Left renal pelvis (tissue), 4 donors: Measurements from ENCODE around the gene TST. TPM values are rescaled to one million over a fixed set of nuclear protein-coding genes. Genes with fewer than 3 reads are reported as not detected.

Experiments
- DNase-seq, 4 donors: peaks; one replicate each; pipeline ENCODE4 v3.0.0-alpha.2; 2013; ENCODE audit warnings: low read depth in 4 of 4, low spot score in 3 of 4
- polyA plus RNA-seq, 4 donors: library from polyadenylated mRNA; unstranded; fragments of 120-200 nt; gene quantifications; one replicate each; pipeline ENCODE4 v1.2.1, GENCODE V29; 2013; ENCODE audit not compliant: insufficient read length in 4 of 4

The TST gene
- polyA plus RNA-seq, 4 donors = 13.0 to 64.4 (median 37.9) TPM

DNA sequence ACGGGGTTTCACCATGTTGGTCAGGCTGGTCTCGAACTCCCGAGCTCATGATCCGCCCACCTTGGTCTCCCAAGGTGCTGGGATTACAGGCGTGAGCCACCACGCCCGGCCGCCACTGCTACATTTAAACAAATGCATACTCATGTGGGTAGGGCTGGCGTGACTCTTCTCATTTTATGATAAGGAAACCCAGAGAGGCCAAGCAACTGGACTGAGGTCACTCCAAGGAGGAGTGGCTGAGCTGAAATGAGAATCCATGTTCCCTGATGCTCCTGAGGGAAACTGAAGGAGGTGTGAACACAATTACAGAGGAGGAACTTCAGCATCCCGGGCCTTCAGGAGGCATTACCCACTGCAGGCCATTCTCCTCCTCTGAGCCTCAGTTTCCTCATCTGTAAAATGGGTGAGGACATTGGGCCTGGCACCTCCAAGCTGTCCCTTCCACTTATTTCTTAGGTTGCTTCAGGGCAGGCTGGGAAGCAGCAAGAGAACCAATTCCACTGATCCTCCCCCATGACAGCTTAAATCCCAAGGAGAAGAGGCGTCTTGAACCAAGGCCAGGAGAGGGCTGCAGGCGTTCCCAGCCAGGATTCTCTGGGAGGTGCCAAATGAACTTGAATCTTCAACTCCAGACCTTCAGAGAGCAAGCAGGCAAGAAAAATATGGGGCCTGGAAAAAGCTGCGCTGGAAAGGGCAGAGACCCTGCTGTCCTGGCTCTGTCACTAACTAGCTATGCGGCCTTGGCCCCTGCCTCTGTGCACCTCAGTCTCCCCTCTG is 2.9 kb downstream of the TST start:
- DNase-seq = no peak

- no peak for DNase-seq
Measured at GRCh38 chr22:37015587-37015878, 3.7 kb downstream of the TST start.

- DNase-seq = no peak
Measured at GRCh38 chr22:37014835-37015586, 4.2 kb downstream of the TST start.

DNA sequence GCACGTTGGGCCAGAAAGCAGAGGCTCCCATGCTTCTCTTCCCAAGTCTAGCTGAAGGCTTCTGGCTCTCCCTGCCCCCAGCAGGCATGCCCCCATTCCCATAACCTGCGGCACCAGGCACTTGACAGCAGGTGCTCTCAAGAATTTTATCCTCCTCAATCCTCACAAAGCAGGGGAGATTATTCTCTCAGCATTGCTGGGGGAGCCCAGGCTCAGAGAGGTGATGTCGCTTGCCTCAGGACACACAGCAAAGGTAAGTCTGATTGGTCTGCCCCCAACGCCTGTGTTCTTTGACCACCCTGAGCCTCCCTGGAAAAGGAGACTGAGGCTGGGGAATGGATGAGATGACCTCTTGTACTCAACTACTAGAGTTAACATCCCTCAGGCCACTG is 4.8 kb downstream of the TST start:
- DNase-seq = no peak

DNA sequence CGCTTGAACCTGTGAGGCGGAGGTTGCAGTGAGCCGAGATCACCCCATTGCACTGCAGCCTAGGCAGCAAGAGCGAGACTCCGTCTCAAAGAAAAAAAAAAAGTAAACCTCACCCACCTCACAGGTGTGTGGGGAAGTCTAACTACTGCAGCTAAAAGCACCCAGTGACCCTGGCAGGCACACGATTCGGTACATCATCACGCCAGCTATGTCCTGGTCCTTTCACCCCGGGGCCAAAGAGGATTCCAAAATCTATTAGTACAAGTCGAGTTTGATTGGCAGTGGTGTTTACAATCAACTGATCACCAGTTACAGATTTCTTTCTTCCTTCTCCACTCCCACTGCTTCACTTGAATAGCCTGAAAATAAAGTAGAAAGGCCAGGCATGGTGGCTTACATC is 6.3 kb downstream of the TST start:
- no peak for DNase-seq

DNA sequence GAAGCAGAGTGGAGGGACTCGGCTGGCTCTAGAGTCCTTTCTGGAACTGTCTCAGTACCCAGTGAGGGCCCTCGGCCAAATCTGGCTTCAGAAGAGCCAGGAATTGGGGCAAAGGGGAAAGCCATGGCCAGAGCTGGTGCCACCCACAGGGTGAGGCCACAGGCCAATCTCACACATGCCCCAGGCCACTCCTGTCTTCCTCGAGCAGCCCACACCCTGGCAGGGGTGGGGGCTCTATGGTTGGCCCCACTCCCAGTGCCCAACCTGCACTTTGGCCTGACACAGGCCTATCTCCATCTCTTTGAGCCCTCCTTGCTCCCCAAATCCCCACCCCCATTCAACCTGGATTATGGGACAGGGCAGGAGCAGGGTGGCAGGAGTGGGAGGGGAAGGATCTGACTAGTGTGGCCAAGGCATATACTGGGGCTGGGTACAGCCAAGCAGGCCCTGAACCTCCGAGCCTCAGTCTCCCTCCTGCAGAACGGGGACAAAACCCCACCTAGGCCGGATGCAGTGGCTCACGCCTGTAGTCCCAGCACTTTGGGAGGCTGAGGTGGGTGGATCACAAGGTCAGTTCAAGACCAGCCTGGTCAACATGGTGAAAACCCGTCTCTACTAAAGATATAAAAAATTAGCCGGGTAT is 6.9 kb downstream of the TST start:
- DNase-seq = no peak

GRCh38 chr22:37011472-37011871 is 7.8 kb downstream of the TST start:
- no peak for DNase-seq

- no peak for DNase-seq
Measured at GRCh38 chr22:37010976-37011375, 8.3 kb downstream of the TST start.

DNA sequence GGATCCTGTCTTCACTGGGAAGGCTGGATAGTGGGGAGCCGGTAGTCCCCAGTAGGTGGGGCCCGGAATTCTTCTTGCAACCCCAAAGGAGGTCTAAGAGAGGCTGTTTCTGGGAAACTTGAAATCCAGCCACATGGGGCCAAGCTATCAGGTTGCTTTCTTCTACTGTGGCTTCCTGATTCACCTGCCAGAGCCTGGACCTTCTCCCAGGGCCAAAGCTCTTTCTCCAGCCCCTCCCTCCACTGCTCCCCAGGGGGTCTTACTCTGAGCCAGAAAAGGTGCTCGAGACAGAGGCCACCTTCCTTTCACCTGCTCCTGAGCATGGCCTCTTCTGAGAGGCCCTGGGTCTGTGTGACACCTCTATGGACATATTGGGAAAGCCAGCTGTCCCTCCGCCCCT is 9.1 kb downstream of the TST start:
- DNase-seq = no peak

GRCh38 chr22:37009490-37009889 is 9.8 kb downstream of the TST start:
- DNase-seq = no peak

GRCh38 chr22:37008365-37008764 is 10.9 kb downstream of the TST start:
- DNase-seq = no peak

DNA sequence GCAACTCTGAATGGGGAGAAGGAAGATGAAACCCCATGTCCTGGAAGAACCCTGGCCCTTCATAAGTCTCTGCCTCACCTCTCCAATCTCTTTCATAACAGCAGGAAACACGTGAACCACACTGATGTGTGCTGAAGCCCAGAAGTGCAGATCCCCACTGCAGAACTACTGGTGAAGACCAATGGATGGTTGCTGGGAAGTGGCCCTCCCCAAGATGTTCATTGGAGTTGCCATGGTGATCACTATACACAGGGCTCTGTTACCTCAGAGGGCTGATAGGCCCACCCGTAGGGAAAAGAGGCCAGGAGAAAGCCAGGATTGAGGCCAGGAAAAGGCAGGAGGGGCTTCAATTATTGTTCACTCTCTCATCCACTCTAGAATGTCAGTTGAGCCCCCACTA is 11.6 kb downstream of the TST start:
- no peak for DNase-seq

- no peak for DNase-seq
Measured at GRCh38 chr22:37002633-37003032, 16.6 kb downstream of the TST start.

- no peak for DNase-seq
Measured at GRCh38 chr22:37001826-37002225, 17.4 kb downstream of the TST start.

DNA sequence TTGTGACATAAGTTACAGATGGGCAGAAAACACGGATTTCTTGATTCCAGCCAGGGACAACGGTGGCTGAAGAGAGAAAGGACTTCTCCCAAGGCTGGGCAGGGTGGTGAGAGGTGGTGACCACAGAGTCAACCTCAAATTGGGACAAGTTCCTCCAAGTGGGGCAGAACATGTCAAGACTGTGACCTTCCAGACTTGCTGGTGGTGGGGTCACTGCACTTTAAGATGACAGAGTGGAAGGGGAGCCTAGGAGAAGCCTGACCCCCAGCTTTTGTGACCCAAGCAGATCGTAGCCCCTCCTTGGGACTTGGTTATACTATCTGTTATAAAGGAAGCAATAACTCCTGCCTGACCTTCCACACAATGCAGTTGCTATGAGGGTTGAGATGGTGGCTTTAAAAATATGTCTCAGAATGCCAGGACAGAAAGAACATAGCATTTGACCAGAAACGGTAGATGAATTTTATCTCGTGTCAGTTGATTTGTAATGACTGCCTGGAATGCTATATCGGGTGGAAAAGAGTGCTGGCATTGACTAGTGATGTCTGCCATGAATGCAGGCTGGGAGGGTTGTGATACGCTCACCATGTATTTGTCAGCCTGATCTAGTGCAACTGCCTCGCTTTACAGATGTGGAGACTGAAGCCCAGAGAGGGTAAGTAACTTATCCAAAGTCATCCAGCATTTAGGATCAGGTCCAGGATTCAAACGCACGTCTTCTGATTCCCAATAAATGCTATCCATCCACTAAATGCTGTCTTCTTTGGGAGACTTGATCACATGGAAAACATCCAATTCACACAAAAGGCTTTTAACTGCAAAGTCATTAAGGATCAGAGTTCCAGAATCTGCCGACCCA is 18.3 kb downstream of the TST start:
- DNase-seq = no peak

DNA sequence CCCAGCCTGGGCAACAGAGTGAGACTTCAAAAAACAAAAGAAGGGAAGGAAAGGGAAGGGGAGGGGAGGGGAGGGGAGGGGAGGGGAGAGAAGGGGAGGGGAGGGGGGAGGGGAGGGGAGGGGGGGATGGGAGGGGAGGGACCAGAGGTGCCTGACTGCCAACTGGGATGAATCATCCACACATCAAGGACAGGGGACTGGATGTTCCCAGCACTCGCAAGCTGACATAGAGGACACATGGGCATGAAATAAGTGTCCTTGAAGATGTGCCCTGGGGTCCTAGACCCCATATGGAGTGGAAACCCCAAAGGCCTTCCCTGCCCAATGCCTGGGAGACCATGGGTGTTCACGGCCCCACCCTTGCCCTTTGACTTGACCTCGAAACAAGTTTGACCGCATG is 19.8 kb downstream of the TST start:
- DNase-seq = no peak

GRCh38 chr22:36998620-36999351 is 20.5 kb downstream of the TST start:
- no peak for DNase-seq

DNA sequence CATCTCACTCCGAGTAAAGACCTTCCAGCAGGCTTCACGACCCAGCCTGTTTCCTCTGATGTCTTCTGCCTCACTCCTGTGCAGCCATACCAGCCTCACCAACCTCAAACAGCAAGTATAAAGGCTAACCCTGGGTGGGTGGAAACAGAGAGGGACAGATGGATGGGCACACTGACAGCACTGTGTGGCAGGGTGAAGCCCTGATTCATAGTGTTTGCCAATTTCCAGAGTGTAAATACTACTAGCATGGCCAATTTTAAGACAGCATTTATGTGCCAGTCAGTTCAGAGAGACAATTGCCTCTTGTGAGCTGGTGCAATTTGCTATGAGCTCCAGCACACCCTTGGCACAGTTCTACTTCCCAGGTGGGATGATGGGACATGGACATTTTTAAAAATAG is 21.5 kb downstream of the TST start:
- DNase-seq = no peak

DNA sequence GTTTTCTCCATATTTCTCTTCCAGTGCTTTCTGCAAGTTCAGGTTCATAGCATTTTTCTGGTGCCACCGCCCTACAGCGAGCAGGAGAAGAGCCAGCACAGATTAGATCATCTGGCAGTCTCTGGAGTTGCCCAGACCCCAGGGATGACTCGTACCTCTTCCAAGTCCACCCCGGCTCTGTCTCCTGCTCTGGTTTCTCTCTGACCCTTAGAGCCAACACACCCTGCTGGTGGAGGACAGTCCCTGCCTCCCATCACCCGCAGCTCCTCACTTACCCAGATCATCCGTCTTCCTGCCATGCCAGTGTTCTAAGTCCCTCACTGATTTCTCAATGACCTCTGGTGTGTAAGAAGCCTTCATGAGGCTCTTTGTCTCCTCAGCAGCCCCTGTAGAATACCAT is 28.0 kb downstream of the TST start:
- no peak for DNase-seq

- DNase-seq = no peak
Measured at GRCh38 chr22:36990457-36990856, 28.8 kb downstream of the TST start.
